ENCODE data around the gene PREX1. TPM values are rescaled to one million over a fixed set of nuclear protein-coding genes. Genes with fewer than 3 reads are reported as not detected.

The PREX1 gene
- total and polyA plus RNA-seq, 2 experiments from 2014 or later: 2.4 to 10.3 TPM

DNA sequence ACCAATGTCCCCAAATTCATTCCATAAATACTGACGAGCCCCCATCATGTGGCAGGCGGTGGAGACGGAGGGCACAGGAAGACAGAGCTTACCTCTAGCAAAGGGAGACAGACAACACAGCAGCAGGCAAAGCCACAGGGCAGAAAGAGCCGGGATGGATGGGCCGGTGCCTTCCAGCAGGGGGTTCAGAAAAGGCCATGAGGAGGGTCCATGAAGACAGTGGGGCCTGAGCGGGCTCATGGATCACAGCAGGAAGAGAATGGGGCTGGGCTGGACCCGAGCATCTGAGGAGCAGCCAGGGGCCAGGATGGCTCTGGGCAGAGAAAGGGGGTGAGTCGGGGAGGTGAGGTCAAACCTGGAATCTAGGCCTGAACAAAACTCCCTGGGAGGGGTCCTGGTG, 42.0 kb downstream of the PREX1 start (continued):
- TF ChIP-seq, protein P1, sequence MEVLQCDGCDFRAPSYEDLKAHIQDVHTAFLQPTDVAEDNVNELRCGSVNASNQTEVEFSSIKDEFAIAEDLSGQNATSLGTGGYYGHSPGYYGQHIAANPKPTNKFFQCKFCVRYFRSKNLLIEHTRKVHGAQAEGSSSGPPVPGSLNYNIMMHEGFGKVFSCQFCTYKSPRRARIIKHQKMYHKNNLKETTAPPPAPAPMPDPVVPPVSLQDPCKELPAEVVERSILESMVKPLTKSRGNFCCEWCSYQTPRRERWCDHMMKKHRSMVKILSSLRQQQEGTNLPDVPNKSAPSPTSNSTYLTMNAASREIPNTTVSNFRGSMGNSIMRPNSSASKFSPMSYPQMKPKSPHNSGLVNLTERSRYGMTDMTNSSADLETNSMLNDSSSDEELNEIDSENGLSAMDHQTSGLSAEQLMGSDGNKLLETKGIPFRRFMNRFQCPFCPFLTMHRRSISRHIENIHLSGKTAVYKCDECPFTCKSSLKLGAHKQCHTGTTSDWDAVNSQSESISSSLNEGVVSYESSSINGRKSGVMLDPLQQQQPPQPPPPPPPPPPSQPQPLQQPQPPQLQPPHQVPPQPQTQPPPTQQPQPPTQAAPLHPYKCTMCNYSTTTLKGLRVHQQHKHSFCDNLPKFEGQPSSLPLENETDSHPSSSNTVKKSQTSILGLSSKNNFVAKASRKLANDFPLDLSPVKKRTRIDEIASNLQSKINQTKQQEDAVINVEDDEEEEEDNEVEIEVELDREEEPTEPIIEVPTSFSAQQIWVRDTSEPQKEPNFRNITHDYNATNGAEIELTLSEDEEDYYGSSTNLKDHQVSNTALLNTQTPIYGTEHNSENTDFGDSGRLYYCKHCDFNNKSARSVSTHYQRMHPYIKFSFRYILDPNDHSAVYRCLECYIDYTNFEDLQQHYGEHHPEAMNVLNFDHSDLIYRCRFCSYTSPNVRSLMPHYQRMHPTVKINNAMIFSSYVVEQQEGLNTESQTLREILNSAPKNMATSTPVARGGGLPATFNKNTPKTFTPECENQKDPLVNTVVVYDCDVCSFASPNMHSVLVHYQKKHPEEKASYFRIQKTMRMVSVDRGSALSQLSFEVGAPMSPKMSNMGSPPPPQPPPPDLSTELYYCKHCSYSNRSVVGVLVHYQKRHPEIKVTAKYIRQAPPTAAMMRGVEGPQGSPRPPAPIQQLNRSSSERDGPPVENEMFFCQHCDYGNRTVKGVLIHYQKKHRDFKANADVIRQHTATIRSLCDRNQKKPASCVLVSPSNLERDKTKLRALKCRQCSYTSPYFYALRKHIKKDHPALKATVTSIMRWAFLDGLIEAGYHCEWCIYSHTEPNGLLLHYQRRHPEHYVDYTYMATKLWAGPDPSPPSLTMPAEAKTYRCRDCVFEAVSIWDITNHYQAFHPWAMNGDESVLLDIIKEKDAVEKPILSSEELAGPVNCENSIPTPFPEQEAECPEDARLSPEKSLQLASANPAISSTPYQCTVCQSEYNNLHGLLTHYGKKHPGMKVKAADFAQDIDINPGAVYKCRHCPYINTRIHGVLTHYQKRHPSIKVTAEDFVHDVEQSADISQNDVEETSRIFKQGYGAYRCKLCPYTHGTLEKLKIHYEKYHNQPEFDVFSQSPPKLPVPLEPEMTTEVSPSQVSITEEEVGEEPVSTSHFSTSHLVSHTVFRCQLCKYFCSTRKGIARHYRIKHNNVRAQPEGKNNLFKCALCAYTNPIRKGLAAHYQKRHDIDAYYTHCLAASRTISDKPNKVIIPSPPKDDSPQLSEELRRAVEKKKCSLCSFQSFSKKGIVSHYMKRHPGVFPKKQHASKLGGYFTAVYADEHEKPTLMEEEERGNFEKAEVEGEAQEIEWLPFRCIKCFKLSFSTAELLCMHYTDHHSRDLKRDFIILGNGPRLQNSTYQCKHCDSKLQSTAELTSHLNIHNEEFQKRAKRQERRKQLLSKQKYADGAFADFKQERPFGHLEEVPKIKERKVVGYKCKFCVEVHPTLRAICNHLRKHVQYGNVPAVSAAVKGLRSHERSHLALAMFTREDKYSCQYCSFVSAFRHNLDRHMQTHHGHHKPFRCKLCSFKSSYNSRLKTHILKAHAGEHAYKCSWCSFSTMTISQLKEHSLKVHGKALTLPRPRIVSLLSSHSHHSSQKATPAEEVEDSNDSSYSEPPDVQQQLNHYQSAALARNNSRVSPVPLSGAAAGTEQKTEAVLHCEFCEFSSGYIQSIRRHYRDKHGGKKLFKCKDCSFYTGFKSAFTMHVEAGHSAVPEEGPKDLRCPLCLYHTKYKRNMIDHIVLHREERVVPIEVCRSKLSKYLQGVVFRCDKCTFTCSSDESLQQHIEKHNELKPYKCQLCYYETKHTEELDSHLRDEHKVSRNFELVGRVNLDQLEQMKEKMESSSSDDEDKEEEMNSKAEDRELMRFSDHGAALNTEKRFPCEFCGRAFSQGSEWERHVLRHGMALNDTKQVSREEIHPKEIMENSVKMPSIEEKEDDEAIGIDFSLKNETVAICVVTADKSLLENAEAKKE (CRISPR knock-in tag; IDR thresholded peaks at IDR 0.05): no peak

DNA sequence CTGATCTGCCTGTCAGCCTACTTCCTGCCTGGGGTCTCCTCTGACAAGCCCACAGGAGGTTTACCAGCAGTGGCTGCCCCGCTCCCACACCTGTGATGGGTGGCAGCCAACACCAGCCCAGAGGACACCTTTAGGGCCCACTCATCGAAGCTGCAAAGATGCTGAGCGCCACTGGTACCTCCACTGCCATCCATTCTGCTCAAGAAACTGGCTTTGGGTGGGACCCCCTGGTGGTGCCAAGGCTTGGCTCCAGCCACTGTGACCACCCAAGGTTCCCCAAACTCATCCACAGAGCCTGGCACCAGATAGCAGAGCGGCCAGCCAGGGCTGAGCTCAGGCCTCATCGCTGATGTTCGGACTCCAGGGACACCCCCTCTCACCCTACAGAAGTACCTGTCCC, 42.5 kb downstream of the PREX1 start:
- no peaks in the 10 kb centered on the region for H3K36me3 ChIP-seq (ENCODE audit: insufficient read depth)
- no peak overlapping the region for H3K27ac ChIP-seq (ENCODE audit: low read depth)
- Mint-ChIP-seq H3K9me3 (no peaks in the 10 kb centered on the region), H3K27ac (no peak overlapping the region), H3K27me3 (ENCODE audit: insufficient read depth, low read depth, poor library complexity) (peaks cover 5% of the 10 kb centered on the region), H3K4me1 (peaks cover 21% of the 10 kb centered on the region), H3K4me3 (no peak overlapping the region), H3K36me3 (ENCODE audit: low read depth) (peaks cover 3% of the 10 kb centered on the region; the same call in 1 of the 3 replicates)
- no peak overlapping the region for H3K4me3 ChIP-seq
- DNase-seq (ENCODE audit: low spot score) (no peak), ATAC-seq (no peak)
- no peaks in the 10 kb centered on the region for H3K9me2 ChIP-seq (ENCODE audit: insufficient read depth)
- H3K27me3 ChIP-seq (ENCODE audit: insufficient read depth): no peaks in the 10 kb centered on the region
- no peak overlapping the region for H3K4me2 ChIP-seq
- H3K79me2 ChIP-seq (replicated peaks; ENCODE audit: insufficient read depth): no peaks in the 10 kb centered on the region
- no peaks in the 10 kb centered on the region for H3K4me1 ChIP-seq (ENCODE audit: insufficient read depth)
- H2AFZ ChIP-seq: no peak overlapping the region
- no peaks in the 10 kb centered on the region for H3F3A ChIP-seq (replicated peaks; ENCODE audit: low read depth)
- no peaks in the 10 kb centered on the region for H4K20me1 ChIP-seq (replicated peaks; ENCODE audit: insufficient read depth)
- TF ChIP-seq STAT1 (IDR thresholded peaks at IDR 0.05; ENCODE audit: unreplicated experiment) (no peak), ZNF114 (CRISPR knock-in tag; IDR thresholded peaks at IDR 0.05) (no peak), JUNB (IDR thresholded peaks at IDR 0.05; ENCODE audit: unreplicated experiment) (no peak), POLR2AphosphoS5 (IDR thresholded peaks at IDR 0.05; ENCODE audit: low read depth) (no peak), NANOG (IDR thresholded peaks at IDR 0.05; ENCODE audit: borderline replicate concordance) (no peak), EZH2phosphoT487 (IDR thresholded peaks at IDR 0.05; ENCODE audit: unreplicated experiment) (no peak), EZH2 (IDR thresholded peaks at IDR 0.05; ENCODE audit: low read depth, unreplicated experiment) (no peak), ZNF331 (CRISPR knock-in tag; IDR thresholded peaks at IDR 0.05; ENCODE audit: low read depth) (no peak)
- TF ChIP-seq, protein P2, sequence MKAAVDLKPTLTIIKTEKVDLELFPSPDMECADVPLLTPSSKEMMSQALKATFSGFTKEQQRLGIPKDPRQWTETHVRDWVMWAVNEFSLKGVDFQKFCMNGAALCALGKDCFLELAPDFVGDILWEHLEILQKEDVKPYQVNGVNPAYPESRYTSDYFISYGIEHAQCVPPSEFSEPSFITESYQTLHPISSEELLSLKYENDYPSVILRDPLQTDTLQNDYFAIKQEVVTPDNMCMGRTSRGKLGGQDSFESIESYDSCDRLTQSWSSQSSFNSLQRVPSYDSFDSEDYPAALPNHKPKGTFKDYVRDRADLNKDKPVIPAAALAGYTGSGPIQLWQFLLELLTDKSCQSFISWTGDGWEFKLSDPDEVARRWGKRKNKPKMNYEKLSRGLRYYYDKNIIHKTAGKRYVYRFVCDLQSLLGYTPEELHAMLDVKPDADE (IDR thresholded peaks at IDR 0.05): no peak
- TF ChIP-seq, protein P3, sequence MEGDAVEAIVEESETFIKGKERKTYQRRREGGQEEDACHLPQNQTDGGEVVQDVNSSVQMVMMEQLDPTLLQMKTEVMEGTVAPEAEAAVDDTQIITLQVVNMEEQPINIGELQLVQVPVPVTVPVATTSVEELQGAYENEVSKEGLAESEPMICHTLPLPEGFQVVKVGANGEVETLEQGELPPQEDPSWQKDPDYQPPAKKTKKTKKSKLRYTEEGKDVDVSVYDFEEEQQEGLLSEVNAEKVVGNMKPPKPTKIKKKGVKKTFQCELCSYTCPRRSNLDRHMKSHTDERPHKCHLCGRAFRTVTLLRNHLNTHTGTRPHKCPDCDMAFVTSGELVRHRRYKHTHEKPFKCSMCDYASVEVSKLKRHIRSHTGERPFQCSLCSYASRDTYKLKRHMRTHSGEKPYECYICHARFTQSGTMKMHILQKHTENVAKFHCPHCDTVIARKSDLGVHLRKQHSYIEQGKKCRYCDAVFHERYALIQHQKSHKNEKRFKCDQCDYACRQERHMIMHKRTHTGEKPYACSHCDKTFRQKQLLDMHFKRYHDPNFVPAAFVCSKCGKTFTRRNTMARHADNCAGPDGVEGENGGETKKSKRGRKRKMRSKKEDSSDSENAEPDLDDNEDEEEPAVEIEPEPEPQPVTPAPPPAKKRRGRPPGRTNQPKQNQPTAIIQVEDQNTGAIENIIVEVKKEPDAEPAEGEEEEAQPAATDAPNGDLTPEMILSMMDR (conservative IDR thresholded peaks at IDR 0.05; ENCODE audit: low read depth in 2 of 2): no peak
- TF ChIP-seq, protein P4, sequence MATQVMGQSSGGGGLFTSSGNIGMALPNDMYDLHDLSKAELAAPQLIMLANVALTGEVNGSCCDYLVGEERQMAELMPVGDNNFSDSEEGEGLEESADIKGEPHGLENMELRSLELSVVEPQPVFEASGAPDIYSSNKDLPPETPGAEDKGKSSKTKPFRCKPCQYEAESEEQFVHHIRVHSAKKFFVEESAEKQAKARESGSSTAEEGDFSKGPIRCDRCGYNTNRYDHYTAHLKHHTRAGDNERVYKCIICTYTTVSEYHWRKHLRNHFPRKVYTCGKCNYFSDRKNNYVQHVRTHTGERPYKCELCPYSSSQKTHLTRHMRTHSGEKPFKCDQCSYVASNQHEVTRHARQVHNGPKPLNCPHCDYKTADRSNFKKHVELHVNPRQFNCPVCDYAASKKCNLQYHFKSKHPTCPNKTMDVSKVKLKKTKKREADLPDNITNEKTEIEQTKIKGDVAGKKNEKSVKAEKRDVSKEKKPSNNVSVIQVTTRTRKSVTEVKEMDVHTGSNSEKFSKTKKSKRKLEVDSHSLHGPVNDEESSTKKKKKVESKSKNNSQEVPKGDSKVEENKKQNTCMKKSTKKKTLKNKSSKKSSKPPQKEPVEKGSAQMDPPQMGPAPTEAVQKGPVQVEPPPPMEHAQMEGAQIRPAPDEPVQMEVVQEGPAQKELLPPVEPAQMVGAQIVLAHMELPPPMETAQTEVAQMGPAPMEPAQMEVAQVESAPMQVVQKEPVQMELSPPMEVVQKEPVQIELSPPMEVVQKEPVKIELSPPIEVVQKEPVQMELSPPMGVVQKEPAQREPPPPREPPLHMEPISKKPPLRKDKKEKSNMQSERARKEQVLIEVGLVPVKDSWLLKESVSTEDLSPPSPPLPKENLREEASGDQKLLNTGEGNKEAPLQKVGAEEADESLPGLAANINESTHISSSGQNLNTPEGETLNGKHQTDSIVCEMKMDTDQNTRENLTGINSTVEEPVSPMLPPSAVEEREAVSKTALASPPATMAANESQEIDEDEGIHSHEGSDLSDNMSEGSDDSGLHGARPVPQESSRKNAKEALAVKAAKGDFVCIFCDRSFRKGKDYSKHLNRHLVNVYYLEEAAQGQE (IDR thresholded peaks at IDR 0.05; ENCODE audit: unreplicated experiment): no peak
